Stomach smooth muscle (tissue), 2 donors: ENCODE data around the gene MAP3K19.

Source experiments
- H3K27ac ChIP-seq: one replicate; pipeline ENCODE4 v1.7.0; 2013; ENCODE audit warnings: mild to moderate bottlenecking, low read length, inconsistent platforms
- H3K27me3 ChIP-seq, 2 donors: one replicate each; pipeline ENCODE4 v1.7.0; 2013; ENCODE audit warnings: low read length in 2 of 2; ENCODE audit not compliant: insufficient read depth in 2 of 2, control insufficient read depth in 1 of 2
- H3K36me3 ChIP-seq, 2 donors: one replicate each; pipeline ENCODE4 v1.7.0; 2013; ENCODE audit warnings: low read length in 2 of 2; ENCODE audit not compliant: control insufficient read depth in 2 of 2, insufficient read depth in 2 of 2
- H3K4me1 ChIP-seq: one replicate; pipeline ENCODE4 v1.7.0; 2013; ENCODE audit warnings: low read length; ENCODE audit not compliant: control insufficient read depth, insufficient read depth
- H3K4me3 ChIP-seq, 2 donors: one replicate each; pipeline ENCODE4 v1.7.0; 2013; ENCODE audit warnings: low read length in 2 of 2
- H3K9ac ChIP-seq, 2 donors: one replicate each; pipeline ENCODE4 v1.7.0; 2013; ENCODE audit warnings: low read length in 2 of 2, mild to moderate bottlenecking in 1 of 2
- H3K9me3 ChIP-seq, 2 donors: one replicate each; pipeline ENCODE4 v1.7.0; 2013; ENCODE audit warnings: low read length in 2 of 2; ENCODE audit not compliant: control insufficient read depth in 2 of 2
- donor health status: healthy.
- donor health status: Pancreatic carcinoma.

Gene MAP3K19

GRCh38 chr2:134927195-134927594 is 120.1 kb downstream of the MAP3K19 start:
- H3K27ac ChIP-seq = no peak overlapping the region

GRCh38 chr2:134926231-134926931 is 120.9 kb downstream of the MAP3K19 start:
- no peak overlapping the region for H3K9ac ChIP-seq
- no peak overlapping the region for H3K27ac ChIP-seq
- peaks cover 8% of the 10 kb centered on the region for H3K4me1 ChIP-seq
- no peaks in the 10 kb centered on the region for H3K36me3 ChIP-seq
- no peaks in the 10 kb centered on the region for H3K9me3 ChIP-seq
- no peaks in the 10 kb centered on the region for H3K27me3 ChIP-seq
- no peak overlapping the region for H3K4me3 ChIP-seq

More at GRCh38 chr2:134927195-134927594, 120.1 kb downstream of the MAP3K19 start:
- no peaks in the 10 kb centered on the region for H3K9me3 ChIP-seq
- H3K27me3 ChIP-seq = no peaks in the 10 kb centered on the region
- no peaks in the 10 kb centered on the region for H3K36me3 ChIP-seq
- H3K4me1 ChIP-seq = peaks cover 8% of the 10 kb centered on the region
- H3K9ac ChIP-seq = no peak overlapping the region
- no peak overlapping the region for H3K4me3 ChIP-seq

- Histone ChIP-seq H3K9me3 (no peaks in the 10 kb centered on the region), H3K4me3 (no peak overlapping the region), H3K4me1 (peaks cover 8% of the 10 kb centered on the region), H3K36me3 (no peaks in the 10 kb centered on the region), H3K27ac (no peak overlapping the region), H3K9ac (no peak overlapping the region), H3K27me3 (no peaks in the 10 kb centered on the region)
Measured at GRCh38 chr2:134924912-134925311, 122.3 kb downstream of the MAP3K19 start.

GRCh38 chr2:134919341-134920210 is 127.7 kb downstream of the MAP3K19 start:
- no peaks in the 10 kb centered on the region for H3K27me3 ChIP-seq
- peaks cover 4% of the 10 kb centered on the region for H3K4me1 ChIP-seq
- no peaks in the 10 kb centered on the region for H3K9me3 ChIP-seq
- H3K36me3 ChIP-seq = no peaks in the 10 kb centered on the region
- peak overlapping the region; percentile 94 for H3K27ac ChIP-seq
- H3K4me3 ChIP-seq = peak overlapping the region; percentile 90 to 98
- peak overlapping the region; percentile 94 to 98 for H3K9ac ChIP-seq

- Histone ChIP-seq H3K36me3 (no peaks in the 10 kb centered on the region), H3K9me3 (no peaks in the 10 kb centered on the region), H3K27me3 (no peaks in the 10 kb centered on the region), H3K27ac (peak within 1 kb of the TSS; percentile 94), H3K9ac (peak within 1 kb of the TSS; percentile 94 to 98), H3K4me3 (peak within 1 kb of the TSS; percentile 90 to 98), H3K4me1 (peaks cover 4% of the 10 kb centered on the region)
Measured at GRCh38 chr2:134918526-134919340, 128.5 kb downstream of the MAP3K19 start, which contains the start of gene CCNT2. CCNT2 (plus strand) TSS chr2:134918822; CDS start chr2:134918855, 33 bp downstream.

GRCh38 chr2:134917888-134918525 is 129.2 kb downstream of the MAP3K19 start:
- Histone ChIP-seq H3K27ac (peak overlapping the region; percentile 94), H3K9me3 (no peaks in the 10 kb centered on the region), H3K36me3 (no peaks in the 10 kb centered on the region), H3K27me3 (no peaks in the 10 kb centered on the region), H3K4me1 (peaks cover 4% of the 10 kb centered on the region), H3K9ac (peak overlapping the region; percentile 83 to 87), H3K4me3 (peak overlapping the region; percentile 77 to 90)

- H3K4me1 ChIP-seq = peaks cover 4% of the 10 kb centered on the region
- peak overlapping the region; percentile 77 to 90 for H3K4me3 ChIP-seq
- peak overlapping the region; percentile 83 to 87 for H3K9ac ChIP-seq
- H3K36me3 ChIP-seq = no peaks in the 10 kb centered on the region
- peak overlapping the region; percentile 94 for H3K27ac ChIP-seq
- no peaks in the 10 kb centered on the region for H3K9me3 ChIP-seq
- H3K27me3 ChIP-seq = no peaks in the 10 kb centered on the region
Measured at GRCh38 chr2:134917360-134917865, 129.8 kb downstream of the MAP3K19 start.
